HFFc6 (cell line): ENCODE measurements around the gene SOAT1. TPM values are rescaled to one million over a fixed set of nuclear protein-coding genes. Genes with fewer than 3 reads are reported as not detected.

Source experiments
- DNase-seq: peaks from one replicate; pipeline ENCODE4 v3.0.0-alpha.2; 2018
- H3K27ac Mint-ChIP-seq: 2 replicates; pipeline ENCODE4 v1.8.0; 2020; ENCODE audit warnings: mild to moderate bottlenecking, mixed read lengths
- H3K27me3 Mint-ChIP-seq: 2 replicates; pipeline ENCODE4 v1.8.0; 2021; ENCODE audit warnings: mild to moderate bottlenecking, moderate library complexity, mixed read lengths; ENCODE audit not compliant: insufficient read depth
- H3K36me3 Mint-ChIP-seq: 2 replicates; pipeline ENCODE4 v1.8.0; 2021; ENCODE audit warnings: low read depth, mixed read lengths
- H3K4me1 Mint-ChIP-seq: 2 replicates; pipeline ENCODE4 v1.8.0; 2020; ENCODE audit warnings: low read depth, mixed read lengths
- H3K4me3 Mint-ChIP-seq: 2 replicates; pipeline ENCODE4 v1.8.0; 2020; ENCODE audit warnings: mild to moderate bottlenecking, moderate library complexity, mixed read lengths
- H3K9me3 Mint-ChIP-seq: 2 replicates; pipeline ENCODE4 v1.8.0; 2020; ENCODE audit warnings: mild to moderate bottlenecking, mixed read lengths
- CTCF ChIP-seq: fragments of 200-600 bp; sonication (generic); IDR thresholded peaks from 2 replicates; pipeline ENCODE4 v1.5.0; 2021; ENCODE audit warnings: antibody characterized with exemption, mild to moderate bottlenecking
- total RNA-seq, 6 experiments: library from RNA; stranded (reverse); fragmentation: NEBNext Ultra II Directional; extraction: Animal tissue kit (Norgen Biotek cat#: 25700); gene quantifications; 2 replicates in 1 of 6; 3 replicates in 5 of 6; pipeline ENCODE4 v1.2.3, GENCODE V29; 2021

SOAT1 gene
- total RNA-seq, 6 experiments from 2014 or later, result 29.2 to 38.6 (median 37.2) TPM

DNA sequence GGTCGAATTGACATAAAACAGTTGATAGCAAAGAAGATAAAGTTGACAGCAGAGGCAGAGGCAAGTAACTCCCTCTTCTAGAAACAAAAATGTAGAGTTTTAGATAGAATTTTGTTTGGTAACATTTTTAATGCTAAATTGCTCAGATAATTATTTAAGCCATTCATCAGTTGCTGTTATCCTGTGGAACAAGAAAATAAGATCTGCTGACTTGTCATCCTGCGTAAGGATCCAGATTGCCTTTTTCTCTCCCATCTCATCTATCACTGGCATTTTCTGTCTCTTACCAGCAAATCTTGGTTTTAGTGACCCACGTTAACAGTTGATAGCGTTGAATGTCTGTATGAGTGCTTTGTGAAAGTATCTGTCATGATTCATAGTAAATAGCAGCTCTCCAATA lies 29.8 kb downstream of the SOAT1 start:
- H3K36me3 Mint-ChIP-seq, result peaks cover 25% of the 10 kb centered on the region
- H3K27ac Mint-ChIP-seq, result no peak overlapping the region
- TF ChIP-seq CTCF, result no peak
- H3K27me3 Mint-ChIP-seq, result peaks cover 5% of the 10 kb centered on the region; the same call in 1 of the 2 replicates
- no peak overlapping the region for H3K4me3 Mint-ChIP-seq
- DNase-seq, result no peak
- H3K4me1 Mint-ChIP-seq, result 0 out of 2 replicates have a peak, but pooled peaks cover 5% of the 10 kb centered on the region
- no peaks in the 10 kb centered on the region for H3K9me3 Mint-ChIP-seq

DNA sequence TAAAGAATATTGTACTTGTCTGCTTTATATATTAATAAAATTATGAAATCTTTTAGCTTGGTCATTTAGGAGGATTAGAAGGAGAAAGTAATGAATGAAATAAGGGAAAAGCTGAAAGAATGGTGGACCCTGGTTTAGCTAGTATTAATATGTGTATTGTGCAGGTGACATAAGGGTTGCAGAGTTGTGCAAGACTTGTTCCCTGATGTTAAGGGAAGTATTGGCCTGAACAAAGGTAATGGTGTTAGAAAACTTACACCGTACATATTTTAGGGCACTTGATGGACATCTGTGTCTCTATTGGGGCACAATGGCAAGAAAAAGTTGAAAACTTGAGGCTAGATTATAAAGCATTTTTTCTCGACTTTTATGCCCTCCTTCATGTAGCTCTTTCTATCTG lies 32.2 kb downstream of the SOAT1 start:
- no peak for DNase-seq
- no peak for TF ChIP-seq CTCF
- no peak overlapping the region for H3K27ac Mint-ChIP-seq
- H3K4me3 Mint-ChIP-seq, result no peak overlapping the region
- peaks cover 6% of the 10 kb centered on the region; the same call in 1 of the 2 replicates for H3K9me3 Mint-ChIP-seq
- H3K36me3 Mint-ChIP-seq, result peaks cover 40% of the 10 kb centered on the region
- 0 out of 2 replicates have a peak, but pooled peaks cover 5% of the 10 kb centered on the region for H3K4me1 Mint-ChIP-seq
- H3K27me3 Mint-ChIP-seq, result peaks cover 5% of the 10 kb centered on the region; the same call in 1 of the 2 replicates

DNA sequence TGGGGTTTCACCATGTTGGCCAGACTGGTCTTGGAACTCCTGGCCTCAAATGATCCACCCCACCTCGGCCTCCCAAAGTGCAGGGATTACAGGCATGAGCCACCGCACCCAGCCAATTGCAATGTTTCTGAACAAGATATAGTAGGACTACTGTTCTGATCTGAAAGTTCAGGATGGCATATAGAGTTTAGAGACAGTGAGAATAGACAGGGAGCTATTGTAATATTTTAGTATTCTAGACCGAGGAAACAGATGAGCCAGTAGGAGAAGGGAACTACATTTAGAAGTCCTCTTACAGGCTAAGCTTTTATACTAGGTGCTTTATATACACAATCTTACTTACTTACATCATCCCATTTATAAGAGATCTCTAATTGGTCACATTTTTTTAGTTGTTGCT lies 33.1 kb downstream of the SOAT1 start:
- Mint-ChIP-seq H3K27ac (no peak overlapping the region), H3K36me3 (peaks cover 32% of the 10 kb centered on the region), H3K4me3 (no peak overlapping the region), H3K27me3 (peaks cover 3% of the 10 kb centered on the region; the same call in 1 of the 2 replicates), H3K4me1 (0 out of 2 replicates have a peak, but pooled peaks cover 5% of the 10 kb centered on the region), H3K9me3 (peaks cover 6% of the 10 kb centered on the region; the same call in 1 of the 2 replicates)
- no peak for TF ChIP-seq CTCF
- DNase-seq, result no peak

DNA sequence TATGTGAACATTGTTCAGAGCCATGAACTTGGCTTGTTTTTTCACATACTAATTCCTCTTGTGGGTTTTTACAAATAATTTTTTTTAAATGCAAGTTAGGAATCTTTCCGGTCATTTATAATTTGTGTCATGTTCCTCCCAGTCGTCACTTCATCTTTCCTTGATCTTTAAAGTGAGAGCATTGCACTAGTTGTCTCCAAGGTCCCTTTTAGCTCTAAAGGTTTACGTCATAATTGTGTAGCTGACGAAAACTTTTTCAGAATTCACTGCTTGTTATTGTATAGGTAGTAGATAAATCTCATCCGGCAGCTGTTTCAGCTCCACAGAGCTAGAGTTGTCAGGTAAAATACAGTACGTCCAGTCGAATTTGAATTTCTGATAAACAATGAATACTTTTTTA lies 33.6 kb downstream of the SOAT1 start:
- Mint-ChIP-seq H3K9me3 (peaks cover 6% of the 10 kb centered on the region; the same call in 1 of the 2 replicates), H3K4me3 (no peak overlapping the region), H3K27ac (no peak overlapping the region), H3K36me3 (peaks cover 28% of the 10 kb centered on the region), H3K4me1 (0 out of 2 replicates have a peak, but pooled peaks cover 3% of the 10 kb centered on the region), H3K27me3 (0 out of 2 replicates have a peak, but pooled peaks cover under 1% of the 10 kb centered on the region)
- TF ChIP-seq CTCF, result no peak
- no peak for DNase-seq

- Mint-ChIP-seq H3K9me3 (peaks cover 6% of the 10 kb centered on the region; the same call in 1 of the 2 replicates), H3K4me1 (no peaks in the 10 kb centered on the region), H3K27me3 (no peaks in the 10 kb centered on the region), H3K4me3 (no peak overlapping the region), H3K36me3 (peaks cover 23% of the 10 kb centered on the region), H3K27ac (no peak overlapping the region)
- no peak for DNase-seq
- TF ChIP-seq CTCF, result no peak
Observed at GRCh38 chr1:179327679-179328078, 34.1 kb downstream of the SOAT1 start.
